B cell (primary cell): ENCODE measurements around the gene E2F3.

ENCODE experiments used
- CTCF ChIP-seq: fragments of 200-600 bp; IDR thresholded peaks from one replicate; pipeline ENCODE4 v1.8.0; 2022; ENCODE audit warnings: antibody characterized with exemption, mild to moderate bottlenecking
- EZH2 ChIP-seq: IDR thresholded peaks from 2 replicates; pipeline ENCODE4 v1.6.1; 2012; ENCODE audit warnings: borderline replicate concordance, low read depth, mild to moderate bottlenecking, moderate library complexity, low read length; ENCODE audit not compliant: insufficient read depth, poor library complexity, severe bottlenecking

DNA sequence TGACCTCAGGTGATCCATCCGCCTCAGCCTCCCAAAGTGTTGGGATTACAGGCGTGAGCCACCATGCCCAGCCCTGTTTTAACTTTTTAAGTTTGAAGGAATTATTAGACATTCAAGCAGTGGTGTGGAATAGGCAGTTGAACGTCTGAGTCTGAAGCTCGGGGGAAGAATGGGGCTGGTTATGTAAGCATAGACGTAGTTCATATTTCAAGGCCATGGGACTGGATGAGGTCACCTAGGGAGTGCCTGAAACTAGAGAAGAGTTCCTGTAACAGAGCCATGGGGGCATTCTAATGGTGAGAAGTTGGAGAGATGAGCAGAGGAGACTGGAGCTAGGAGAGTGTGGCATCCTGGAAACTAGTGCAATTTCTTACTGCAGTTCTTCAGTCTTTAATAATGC is 139.0 kb downstream of the E2F3 start:
- no peak for TF ChIP-seq CTCF
- TF ChIP-seq EZH2 = no peak
